HL-60 (cell line): Measurements from ENCODE around the gene POC1A.

Experiments
- DNase-seq, 2 experiments: peaks; one replicate each; pipeline ENCODE4 v3.0.0-alpha.2; 2010 to 2020; ENCODE audit warnings: low read depth in 1 of 2, low spot score in 1 of 2
- H3K27ac ChIP-seq: fragments of 250-450 bp; sonication (Bioruptor Pico); replicated peaks from 2 replicates; pipeline ENCODE4 v1.5.1; 2020; ENCODE audit warnings: mild to moderate bottlenecking, moderate library complexity
- H3K27me3 ChIP-seq: fragments of 250-450 bp; sonication (Bioruptor Pico); 2 replicates; pipeline ENCODE4 v1.5.1; 2021; ENCODE audit warnings: mild to moderate bottlenecking, moderate library complexity; ENCODE audit not compliant: insufficient read depth, poor library complexity, severe bottlenecking
- H3K4me3 ChIP-seq: replicated peaks from 2 replicates; pipeline ENCODE4 v1.5.1; 2011; ENCODE audit warnings: mild to moderate bottlenecking, control low read depth, low read length; ENCODE audit not compliant: insufficient read depth
- GABPA ChIP-seq: IDR thresholded peaks from 2 replicates; pipeline ENCODE4 v1.6.1; 2012; ENCODE audit warnings: low read depth
- POLR2AphosphoS5 ChIP-seq: IDR thresholded peaks from 2 replicates; pipeline ENCODE4 v1.6.1; 2012; ENCODE audit warnings: low read depth
- SPI1 ChIP-seq: IDR thresholded peaks from 2 replicates; pipeline ENCODE4 v1.6.1; 2012; ENCODE audit warnings: low read depth, mild to moderate bottlenecking, borderline replicate concordance
- TF ChIP-seq, protein P1 (sequence below): IDR thresholded peaks from 2 replicates; pipeline ENCODE4 v1.6.1; 2012; ENCODE audit warnings: low read depth; ENCODE audit not compliant: insufficient replicate concordance
- TF ChIP-seq, protein P2 (sequence below): IDR thresholded peaks from one replicate; pipeline ENCODE4 v1.5.1; 2011; ENCODE audit warnings: low read length, control low read depth, inconsistent platforms; ENCODE audit not compliant: insufficient read depth

POC1A gene

DNA sequence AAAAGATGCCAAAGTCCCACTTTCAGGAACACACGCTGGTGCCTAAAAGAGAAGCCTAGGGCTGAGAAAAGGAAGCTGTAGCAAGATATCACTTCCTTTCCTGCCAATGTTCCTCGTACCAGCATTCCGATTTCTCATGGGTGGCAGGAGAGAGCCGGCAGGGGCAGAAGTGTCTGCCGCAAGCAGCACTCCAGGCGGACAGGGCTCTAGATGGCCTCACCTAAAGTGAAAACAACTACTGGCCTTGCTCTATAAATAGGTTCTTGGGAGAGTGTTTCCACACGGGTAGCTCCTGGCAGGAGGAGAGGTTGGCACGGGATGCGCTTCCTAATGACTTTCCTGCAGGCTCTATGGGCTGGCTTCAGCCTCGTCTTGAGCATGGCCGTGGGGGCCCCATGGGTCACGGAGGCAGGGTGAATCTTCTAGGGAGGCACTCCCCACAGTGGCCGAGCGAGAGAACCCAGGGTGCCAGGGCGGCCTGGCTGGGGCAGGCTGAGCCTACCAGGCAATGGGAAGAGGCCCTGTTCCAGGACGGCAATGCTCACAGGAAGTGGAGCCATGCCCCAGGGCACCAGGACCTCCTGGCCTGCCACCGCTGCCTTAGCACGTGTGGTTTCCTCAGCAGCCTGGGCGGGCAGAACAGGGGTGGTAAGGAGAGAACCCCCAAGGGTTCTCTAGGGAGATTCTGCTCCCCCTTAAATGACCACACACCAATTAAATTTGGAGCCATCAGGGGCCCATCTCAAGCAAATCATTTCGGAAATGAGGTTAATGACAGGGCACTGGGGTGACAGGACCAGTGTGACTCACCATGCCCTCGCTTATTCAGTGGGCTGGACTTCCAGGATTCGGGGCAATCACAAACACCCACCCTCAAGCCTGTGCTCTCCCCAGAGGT is 83.2 kb downstream of the POC1A start:
- no peaks in the 10 kb centered on the region for H3K27me3 ChIP-seq
- TF ChIP-seq POLR2AphosphoS5 (no peak), GABPA (no peak), SPI1 (no peak)
- TF ChIP-seq, protein P1, sequence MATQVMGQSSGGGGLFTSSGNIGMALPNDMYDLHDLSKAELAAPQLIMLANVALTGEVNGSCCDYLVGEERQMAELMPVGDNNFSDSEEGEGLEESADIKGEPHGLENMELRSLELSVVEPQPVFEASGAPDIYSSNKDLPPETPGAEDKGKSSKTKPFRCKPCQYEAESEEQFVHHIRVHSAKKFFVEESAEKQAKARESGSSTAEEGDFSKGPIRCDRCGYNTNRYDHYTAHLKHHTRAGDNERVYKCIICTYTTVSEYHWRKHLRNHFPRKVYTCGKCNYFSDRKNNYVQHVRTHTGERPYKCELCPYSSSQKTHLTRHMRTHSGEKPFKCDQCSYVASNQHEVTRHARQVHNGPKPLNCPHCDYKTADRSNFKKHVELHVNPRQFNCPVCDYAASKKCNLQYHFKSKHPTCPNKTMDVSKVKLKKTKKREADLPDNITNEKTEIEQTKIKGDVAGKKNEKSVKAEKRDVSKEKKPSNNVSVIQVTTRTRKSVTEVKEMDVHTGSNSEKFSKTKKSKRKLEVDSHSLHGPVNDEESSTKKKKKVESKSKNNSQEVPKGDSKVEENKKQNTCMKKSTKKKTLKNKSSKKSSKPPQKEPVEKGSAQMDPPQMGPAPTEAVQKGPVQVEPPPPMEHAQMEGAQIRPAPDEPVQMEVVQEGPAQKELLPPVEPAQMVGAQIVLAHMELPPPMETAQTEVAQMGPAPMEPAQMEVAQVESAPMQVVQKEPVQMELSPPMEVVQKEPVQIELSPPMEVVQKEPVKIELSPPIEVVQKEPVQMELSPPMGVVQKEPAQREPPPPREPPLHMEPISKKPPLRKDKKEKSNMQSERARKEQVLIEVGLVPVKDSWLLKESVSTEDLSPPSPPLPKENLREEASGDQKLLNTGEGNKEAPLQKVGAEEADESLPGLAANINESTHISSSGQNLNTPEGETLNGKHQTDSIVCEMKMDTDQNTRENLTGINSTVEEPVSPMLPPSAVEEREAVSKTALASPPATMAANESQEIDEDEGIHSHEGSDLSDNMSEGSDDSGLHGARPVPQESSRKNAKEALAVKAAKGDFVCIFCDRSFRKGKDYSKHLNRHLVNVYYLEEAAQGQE = no peak
- TF ChIP-seq, protein P2, sequence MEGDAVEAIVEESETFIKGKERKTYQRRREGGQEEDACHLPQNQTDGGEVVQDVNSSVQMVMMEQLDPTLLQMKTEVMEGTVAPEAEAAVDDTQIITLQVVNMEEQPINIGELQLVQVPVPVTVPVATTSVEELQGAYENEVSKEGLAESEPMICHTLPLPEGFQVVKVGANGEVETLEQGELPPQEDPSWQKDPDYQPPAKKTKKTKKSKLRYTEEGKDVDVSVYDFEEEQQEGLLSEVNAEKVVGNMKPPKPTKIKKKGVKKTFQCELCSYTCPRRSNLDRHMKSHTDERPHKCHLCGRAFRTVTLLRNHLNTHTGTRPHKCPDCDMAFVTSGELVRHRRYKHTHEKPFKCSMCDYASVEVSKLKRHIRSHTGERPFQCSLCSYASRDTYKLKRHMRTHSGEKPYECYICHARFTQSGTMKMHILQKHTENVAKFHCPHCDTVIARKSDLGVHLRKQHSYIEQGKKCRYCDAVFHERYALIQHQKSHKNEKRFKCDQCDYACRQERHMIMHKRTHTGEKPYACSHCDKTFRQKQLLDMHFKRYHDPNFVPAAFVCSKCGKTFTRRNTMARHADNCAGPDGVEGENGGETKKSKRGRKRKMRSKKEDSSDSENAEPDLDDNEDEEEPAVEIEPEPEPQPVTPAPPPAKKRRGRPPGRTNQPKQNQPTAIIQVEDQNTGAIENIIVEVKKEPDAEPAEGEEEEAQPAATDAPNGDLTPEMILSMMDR = no peak
- DNase-seq = no peak
- H3K27ac ChIP-seq = no peak overlapping the region
- no peak overlapping the region for H3K4me3 ChIP-seq

DNA sequence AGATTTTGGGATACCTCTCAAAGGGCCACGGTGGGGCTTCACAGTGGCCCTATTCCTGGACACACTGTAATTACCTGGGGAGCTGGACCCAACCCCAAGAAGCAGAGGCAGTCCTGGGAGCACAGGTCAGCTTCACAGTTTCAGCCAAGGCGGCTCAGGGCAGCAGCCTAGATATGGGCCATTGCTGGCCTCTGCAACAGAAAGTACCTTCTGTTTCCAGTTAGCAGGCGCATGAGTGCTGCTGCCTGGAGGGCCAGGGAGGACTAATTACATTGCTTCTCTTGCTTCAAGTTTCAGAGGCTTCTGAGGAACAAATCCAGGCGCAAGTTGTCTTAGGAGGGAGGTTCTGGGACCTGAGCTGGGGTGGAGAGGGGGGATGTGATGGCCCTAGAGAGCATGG is 84.4 kb downstream of the POC1A start:
- Histone ChIP-seq H3K27ac (no peak overlapping the region), H3K4me3 (no peak overlapping the region), H3K27me3 (no peaks in the 10 kb centered on the region)
- TF ChIP-seq, protein P2 = no peak
- DNase-seq = no peak

DNA sequence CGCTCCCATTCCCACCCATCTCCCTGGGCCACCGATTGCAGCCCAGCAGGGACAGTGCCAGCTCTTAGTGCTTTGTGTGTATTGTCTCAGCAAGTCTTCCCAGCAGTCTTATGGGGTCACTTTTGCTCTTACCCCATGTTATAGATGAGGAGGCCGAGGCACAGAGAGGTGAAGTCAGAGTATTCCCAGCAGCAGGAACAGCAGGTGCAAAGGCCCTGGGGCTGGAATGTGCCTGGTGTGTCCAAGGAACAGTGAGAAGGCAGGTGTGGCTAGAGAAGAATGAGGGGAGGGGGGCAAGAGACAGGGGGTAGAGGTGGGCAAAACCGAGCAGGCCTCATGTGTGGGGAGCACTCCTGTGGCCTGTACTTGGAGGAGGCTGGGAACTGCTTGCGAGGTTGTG is 85.1 kb downstream of the POC1A start:
- H3K27me3 ChIP-seq = no peaks in the 10 kb centered on the region
- no peak overlapping the region for H3K27ac ChIP-seq
- DNase-seq = no peak
- TF ChIP-seq POLR2AphosphoS5 (no peak), GABPA (no peak), SPI1 (no peak)
- TF ChIP-seq, protein P1 = no peak
- TF ChIP-seq, protein P2 = no peak
- no peak overlapping the region for H3K4me3 ChIP-seq

DNA sequence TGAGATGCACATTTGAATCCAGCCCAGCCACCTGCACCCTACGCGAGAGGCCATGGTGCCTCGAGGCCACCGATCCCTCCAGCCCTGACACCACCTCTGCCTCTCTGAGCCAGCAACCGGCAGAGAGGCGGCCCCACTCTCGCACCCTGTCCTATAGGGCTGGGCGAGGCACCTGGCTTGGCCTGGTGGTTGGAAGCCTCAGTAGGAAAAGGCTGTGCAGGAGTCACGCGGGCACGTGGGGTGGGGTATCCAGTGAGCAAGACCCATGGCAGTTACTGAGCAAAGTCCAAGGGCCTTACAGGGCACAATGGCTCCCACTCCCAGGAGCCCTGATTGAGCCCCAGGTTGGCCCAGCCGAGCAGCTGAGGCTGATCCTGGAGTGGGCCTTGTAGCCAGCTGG is 85.5 kb downstream of the POC1A start:
- Histone ChIP-seq H3K27ac (no peak overlapping the region), H3K27me3 (no peaks in the 10 kb centered on the region), H3K4me3 (no peak overlapping the region)
- TF ChIP-seq POLR2AphosphoS5 (no peak), GABPA (no peak)
- DNase-seq = no peak
